Chondrocyte (in vitro differentiated cells): ENCODE measurements around the gene SHB. TPM values are rescaled to one million over a fixed set of nuclear protein-coding genes. Genes with fewer than 3 reads are reported as not detected.
A peak's percentile ranks its signal among the peaks of the same experiment; 100 is the strongest.

Source experiments
- DNase-seq: peaks from one replicate; pipeline ENCODE4 v3.0.0; 2021; ENCODE audit warnings: mixed read lengths, low spot score
- H3K27ac Mint-ChIP-seq: one replicate; pipeline ENCODE4 v1.8.0; 2021; ENCODE audit warnings: mild to moderate bottlenecking, moderate library complexity, mixed read lengths; ENCODE audit not compliant: unreplicated experiment
- H3K27me3 Mint-ChIP-seq: 2 replicates; pipeline ENCODE4 v1.8.0; 2021; ENCODE audit warnings: low read depth, mixed read lengths
- H3K36me3 Mint-ChIP-seq: 2 replicates; pipeline ENCODE4 v1.8.0; 2021; ENCODE audit warnings: low read depth, mixed read lengths
- H3K4me1 Mint-ChIP-seq: 2 replicates; pipeline ENCODE4 v1.8.0; 2021; ENCODE audit warnings: low read depth, mild to moderate bottlenecking, mixed read lengths
- H3K4me3 Mint-ChIP-seq: one replicate; pipeline ENCODE4 v1.8.0; 2021; ENCODE audit warnings: mild to moderate bottlenecking, moderate library complexity, mixed read lengths; ENCODE audit not compliant: unreplicated experiment
- H3K9me3 Mint-ChIP-seq: 2 replicates; pipeline ENCODE4 v1.8.0; 2021; ENCODE audit warnings: low read depth, mixed read lengths
- total RNA-seq: library from RNA; stranded (reverse); gene quantifications from 3 replicates; pipeline ENCODE4 v1.2.1, GENCODE V29; 2021
- TF ChIP-seq, protein P1 (sequence below): fragments of 200-600 bp; sonication (generic); IDR thresholded peaks from 2 replicates; pipeline ENCODE4 v1.5.0; 2021; ENCODE audit warnings: antibody characterized with exemption, mild to moderate bottlenecking, moderate library complexity

The SHB gene
- total RNA-seq, 1 donor from 2014 or later: 23.8 TPM

DNA sequence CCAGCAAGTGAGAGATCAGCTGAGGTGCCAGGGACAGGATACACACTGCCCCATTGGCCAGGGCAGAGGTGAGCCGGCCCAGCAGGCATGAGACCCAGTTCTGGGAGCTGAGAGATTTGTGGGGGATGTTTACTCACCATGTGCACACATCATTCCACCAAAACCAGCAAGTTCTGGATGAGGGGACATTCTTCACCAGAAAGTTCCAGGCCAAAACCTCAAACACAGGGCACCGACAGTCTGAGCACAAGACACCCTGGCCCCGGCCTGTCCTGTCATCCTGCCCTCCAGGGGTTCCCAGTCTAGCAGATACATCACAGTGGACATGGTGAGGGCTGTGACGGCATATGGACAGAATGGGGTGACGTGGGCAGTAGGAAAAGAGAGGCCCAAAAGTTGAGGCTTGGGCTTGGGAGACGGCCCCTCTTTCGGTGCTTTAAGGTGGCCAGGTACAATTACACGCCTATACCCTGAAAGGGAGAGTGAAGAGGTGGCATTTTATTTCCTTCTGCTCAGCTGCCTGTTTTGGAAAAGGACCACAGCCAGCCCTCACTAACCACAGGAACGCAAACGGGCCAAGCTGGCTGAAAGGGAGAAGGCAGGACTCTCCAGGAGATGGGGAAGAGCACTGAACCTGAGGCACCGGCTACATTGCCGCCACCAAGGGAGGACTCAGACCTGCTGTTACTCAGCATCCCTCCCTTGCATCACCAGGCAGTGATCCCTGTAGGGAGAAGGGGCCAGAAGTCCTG lies 64.0 kb downstream of the SHB start:
- Mint-ChIP-seq H3K36me3 (peaks cover 3% of the 10 kb centered on the region), H3K27ac (no peak overlapping the region), H3K27me3 (no peaks in the 10 kb centered on the region), H3K9me3 (no peaks in the 10 kb centered on the region), H3K4me1 (peaks cover 26% of the 10 kb centered on the region), H3K4me3 (no peak overlapping the region)
- peak; percentile 59 for DNase-seq
- TF ChIP-seq, protein P1, sequence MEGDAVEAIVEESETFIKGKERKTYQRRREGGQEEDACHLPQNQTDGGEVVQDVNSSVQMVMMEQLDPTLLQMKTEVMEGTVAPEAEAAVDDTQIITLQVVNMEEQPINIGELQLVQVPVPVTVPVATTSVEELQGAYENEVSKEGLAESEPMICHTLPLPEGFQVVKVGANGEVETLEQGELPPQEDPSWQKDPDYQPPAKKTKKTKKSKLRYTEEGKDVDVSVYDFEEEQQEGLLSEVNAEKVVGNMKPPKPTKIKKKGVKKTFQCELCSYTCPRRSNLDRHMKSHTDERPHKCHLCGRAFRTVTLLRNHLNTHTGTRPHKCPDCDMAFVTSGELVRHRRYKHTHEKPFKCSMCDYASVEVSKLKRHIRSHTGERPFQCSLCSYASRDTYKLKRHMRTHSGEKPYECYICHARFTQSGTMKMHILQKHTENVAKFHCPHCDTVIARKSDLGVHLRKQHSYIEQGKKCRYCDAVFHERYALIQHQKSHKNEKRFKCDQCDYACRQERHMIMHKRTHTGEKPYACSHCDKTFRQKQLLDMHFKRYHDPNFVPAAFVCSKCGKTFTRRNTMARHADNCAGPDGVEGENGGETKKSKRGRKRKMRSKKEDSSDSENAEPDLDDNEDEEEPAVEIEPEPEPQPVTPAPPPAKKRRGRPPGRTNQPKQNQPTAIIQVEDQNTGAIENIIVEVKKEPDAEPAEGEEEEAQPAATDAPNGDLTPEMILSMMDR: no peak

DNA sequence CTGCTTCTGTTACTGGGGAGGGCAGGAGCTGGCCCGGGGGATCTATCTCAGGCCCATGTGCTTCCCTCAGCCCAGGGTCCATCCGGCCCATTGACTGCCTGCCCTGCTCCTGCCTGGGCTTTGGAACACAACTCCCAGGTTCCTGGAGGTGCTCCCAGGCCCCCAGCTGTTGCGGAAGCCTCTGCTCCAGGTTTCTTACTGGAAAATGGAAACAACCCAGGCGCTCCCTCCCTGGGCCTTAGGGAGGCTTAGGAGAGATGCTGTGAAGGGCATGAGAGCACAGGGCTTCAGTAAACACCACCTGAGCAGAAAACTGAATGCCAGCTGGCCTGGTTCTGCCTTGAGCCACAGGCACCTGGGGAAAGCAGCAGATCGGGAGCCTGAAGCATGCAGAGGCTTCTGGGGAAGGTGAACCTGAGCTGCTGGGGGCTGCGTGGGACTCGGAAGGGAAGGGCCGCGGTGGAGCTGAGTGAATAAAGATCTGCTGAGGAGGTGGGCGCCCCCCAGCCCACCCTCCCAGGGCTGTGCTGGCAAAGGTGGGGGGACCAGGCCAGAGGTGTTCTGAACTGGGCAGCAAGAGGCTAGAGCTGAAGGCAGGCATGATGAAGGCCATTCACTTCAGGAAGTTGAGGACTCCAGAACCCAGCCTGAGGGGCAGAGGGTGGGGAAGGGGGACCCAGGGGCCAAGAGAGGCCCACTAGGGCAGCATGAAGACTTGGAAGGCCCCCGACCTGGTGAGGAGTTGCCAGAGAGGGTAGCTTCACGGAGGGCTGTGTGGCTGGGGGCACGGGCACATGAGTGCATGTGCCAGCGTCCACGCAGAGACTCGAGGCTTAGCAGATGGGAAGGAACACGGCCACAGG lies 64.8 kb downstream of the SHB start:
- Mint-ChIP-seq H3K4me3 (no peak overlapping the region), H3K4me1 (peaks cover 31% of the 10 kb centered on the region), H3K9me3 (no peaks in the 10 kb centered on the region), H3K36me3 (peaks cover 3% of the 10 kb centered on the region), H3K27me3 (no peaks in the 10 kb centered on the region), H3K27ac (no peak overlapping the region)
- peak; percentile 85 for DNase-seq
- TF ChIP-seq, protein P1: no peak

DNA sequence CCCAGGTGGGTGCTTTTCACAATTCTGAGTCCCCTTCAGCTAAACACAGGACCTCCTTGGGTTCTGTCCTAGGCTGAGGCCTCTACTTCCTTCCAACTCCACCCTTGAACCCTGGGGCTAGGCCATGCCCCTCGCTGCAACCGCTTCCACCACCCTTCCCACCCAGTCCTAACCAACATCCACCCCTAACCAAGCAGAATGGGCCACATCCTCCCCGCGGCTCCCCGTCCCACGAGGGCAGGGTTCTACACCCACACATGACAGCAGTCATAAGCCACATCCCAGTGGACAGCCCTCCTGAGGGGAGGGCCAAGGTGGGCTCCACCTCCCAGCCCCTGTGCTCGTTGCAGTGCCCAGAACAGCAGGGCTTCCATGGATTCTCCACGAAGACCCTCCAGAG lies 65.8 kb downstream of the SHB start:
- TF ChIP-seq, protein P1: no peak
- H3K4me1 Mint-ChIP-seq: peaks cover 29% of the 10 kb centered on the region
- H3K27me3 Mint-ChIP-seq: no peaks in the 10 kb centered on the region
- no peaks in the 10 kb centered on the region for H3K9me3 Mint-ChIP-seq
- no peak overlapping the region for H3K4me3 Mint-ChIP-seq
- H3K27ac Mint-ChIP-seq: no peak overlapping the region
- DNase-seq: peak; percentile 69
- peaks cover 2% of the 10 kb centered on the region for H3K36me3 Mint-ChIP-seq

DNA sequence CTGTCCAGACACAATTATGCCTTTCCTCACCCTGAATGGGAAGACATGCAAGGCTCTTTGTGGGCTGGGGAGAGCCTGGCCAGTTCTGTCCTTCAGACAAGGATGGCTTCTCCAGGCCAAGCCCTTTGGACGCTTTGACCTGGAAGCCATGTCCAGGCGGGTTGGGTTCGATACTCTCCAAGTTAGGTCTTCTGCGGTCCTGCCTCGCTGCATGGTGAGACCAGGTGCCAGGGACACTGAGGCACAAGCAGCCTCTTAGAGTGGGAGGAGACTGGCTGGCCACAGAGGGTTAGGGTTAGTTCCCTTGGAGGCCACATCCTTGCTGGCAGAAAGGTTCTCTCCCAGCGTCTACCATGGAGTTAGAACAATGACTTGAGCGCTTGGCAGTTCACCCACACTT lies 67.6 kb downstream of the SHB start:
- TF ChIP-seq, protein P1: no peak
- Mint-ChIP-seq H3K9me3 (no peaks in the 10 kb centered on the region), H3K27ac (no peak overlapping the region), H3K4me1 (peaks cover 25% of the 10 kb centered on the region), H3K27me3 (no peaks in the 10 kb centered on the region), H3K36me3 (peaks cover 2% of the 10 kb centered on the region), H3K4me3 (no peak overlapping the region)
- DNase-seq: peak; percentile 65

DNA sequence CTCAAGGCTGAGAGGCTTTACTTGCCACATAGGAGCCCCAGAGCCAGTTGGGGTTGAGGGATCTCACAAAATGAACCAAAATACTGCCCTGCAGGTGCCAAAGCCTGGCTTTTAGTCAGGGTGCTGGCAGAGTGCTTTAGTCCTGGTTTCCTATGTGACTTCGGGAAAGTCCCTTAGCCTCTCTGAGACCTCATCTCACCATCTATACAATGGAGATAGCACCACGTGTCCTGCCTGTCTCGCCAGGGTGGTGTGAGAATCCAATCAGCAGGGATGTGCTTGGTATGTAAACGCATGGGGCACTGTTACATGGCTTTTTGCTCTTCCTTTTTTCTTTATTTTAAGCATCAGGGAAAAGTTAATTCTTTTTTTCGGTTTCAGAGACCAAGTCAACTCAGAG lies 68.3 kb downstream of the SHB start:
- TF ChIP-seq, protein P1: no peak
- no peaks in the 10 kb centered on the region for H3K27me3 Mint-ChIP-seq
- H3K27ac Mint-ChIP-seq: no peak overlapping the region
- H3K9me3 Mint-ChIP-seq: no peaks in the 10 kb centered on the region
- peaks cover 2% of the 10 kb centered on the region for H3K36me3 Mint-ChIP-seq
- H3K4me1 Mint-ChIP-seq: peaks cover 26% of the 10 kb centered on the region
- DNase-seq: peak; percentile 28
- H3K4me3 Mint-ChIP-seq: no peak overlapping the region
